ENCODE measurements around the gene VILL.
"Not testable (repeated sequence)": the region's sequence is repeated elsewhere in the genome, so short reads cannot be mapped to it uniquely, and the experiment has no call there.

Gene VILL

GRCh38 chr3:37964146-37964545, 26.4 kb upstream of the VILL start:
- DNase-seq, result no peak

- DNase-seq, result no peak
Measured at GRCh38 chr3:37964716-37965115, 25.9 kb upstream of the VILL start.

DNA sequence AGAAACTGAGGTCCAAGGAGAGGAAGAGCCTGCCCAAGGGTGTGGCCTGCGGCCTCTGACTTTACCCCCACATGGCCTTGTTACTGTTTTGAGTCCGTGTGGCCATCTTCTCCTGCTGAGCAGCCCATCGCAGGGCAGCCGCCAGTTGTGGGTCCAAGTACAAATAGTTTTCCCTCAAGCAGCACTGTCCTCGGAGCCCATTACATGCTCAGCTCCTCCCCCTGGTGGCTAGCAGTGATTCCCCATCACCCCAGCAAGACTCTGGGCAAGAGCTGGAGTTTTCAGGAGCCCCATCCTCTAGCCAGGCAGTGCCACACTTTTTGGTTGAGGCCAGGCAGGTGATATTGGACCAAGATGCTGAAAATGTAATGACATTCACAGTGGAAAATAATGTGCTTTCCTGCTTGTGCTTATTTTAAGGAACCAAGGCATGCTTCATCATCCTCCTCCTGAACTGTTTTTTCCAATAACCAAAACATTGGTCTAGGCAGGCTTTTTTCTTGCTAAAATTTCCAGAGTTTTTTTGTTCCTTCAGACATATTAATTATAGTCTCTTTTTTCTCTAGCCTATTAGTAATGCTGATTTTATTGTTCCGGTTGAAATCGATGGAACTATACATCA, 23.2 kb upstream of the VILL start:
- DNase-seq, result peak; percentile 48

GRCh38 chr3:37968199-37968598, 22.4 kb upstream of the VILL start:
- no peak for DNase-seq

GRCh38 chr3:37968813-37969595, 21.6 kb upstream of the VILL start:
- DNase-seq, result no peak

DNA sequence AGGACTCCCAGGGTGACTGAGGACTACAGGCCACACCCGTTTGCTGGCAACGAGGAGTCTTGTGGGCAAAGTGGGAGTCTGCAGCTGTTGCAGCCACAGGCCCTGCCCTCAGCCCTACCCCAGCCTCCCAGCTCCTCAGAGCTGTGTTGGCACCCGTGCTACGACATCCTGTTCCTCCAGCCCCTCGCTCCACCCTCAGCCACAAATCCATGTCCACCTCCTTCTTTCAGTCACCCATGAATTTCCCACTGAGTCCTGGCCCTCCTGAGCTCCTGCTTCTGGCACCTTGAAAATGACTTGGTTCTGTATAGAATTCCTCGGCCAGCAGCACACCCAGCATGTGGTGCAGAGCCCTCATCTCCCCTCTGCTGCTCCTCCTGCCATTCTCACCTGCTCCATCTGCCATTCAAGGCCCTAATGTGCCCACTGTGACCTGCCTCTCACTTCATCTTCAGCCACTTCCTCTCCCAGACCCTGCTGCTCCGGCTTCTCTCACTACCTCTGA, 20.9 kb upstream of the VILL start:
- DNase-seq, result no peak

DNA sequence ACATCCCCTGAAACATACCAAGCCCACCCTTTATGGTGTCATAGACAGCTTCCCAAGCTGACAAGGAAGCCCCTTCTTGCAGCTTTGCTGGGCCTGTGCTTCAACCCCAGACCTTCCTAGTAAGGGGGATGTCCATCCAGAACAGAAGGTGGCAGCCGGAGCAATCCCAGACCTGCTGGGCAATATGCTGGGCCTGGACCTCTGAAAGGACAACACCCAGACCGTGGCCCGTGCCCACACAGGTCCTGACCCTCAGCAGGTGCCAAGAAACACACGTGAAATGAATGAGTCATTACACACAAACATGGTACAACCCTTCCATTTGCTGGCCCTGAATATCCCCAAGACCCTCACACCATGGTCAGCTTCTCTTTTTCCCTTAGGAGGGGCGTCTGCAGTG, 19.8 kb upstream of the VILL start:
- no peak for DNase-seq

- DNase-seq, result no peak
Measured at GRCh38 chr3:37971467-37971866, 19.1 kb upstream of the VILL start.

DNA sequence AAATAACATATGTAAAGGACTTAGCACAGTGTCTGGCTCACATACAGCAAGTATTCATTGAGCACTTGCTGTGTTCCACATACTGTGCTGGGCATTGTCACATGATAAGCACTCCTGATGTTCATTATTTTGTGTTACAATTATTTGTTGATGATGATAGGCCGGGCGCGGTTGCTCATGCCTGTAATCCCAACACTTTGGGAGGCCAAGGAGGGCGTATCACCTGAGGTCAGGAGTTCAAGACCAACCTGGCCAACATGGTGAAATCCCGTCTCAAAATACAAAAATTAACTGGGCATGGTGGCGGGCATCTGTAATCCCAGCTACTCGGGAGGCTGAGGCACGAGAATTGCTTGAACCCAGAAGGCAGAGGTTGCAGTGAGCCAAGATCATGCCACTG, 18.5 kb upstream of the VILL start:
- not testable (repeated sequence) for DNase-seq

DNA sequence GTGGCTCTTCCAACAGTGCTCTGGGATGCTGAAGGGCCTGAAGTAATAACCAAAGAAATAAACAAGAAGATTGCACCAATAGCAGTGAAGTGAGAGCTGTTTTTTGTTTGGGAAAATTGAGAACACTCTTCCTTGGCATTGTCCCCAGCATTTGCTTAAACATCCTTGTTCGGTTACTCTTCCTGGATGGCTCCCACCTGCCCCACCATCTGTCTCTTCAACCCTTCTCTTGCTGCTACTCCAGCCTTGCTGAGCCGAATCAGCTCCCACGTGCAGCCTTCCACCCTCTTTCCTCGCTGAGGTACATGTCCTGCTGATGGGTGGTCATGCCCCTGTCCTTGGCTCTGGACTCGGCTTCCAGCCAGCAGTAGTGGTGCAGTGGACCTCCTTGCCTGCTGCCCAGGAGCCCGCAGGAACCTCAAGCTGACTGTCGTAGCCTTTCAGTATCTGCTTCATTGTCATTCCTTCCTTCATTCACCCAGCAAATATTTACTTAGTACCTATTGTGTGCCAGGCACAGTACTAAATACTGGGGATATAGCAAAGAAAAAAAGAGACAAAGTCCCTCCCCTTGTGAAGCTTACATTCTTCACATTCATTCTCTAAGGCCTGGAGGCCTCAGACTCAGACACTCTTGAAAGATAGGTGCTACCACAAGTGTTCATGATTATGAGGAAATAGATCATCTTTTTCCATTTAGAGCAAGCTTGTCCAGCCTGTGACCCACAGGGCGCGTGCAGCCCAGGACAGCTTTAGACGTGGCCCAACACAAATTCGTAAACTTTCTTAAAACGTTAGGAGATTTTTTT, 17.1 kb upstream of the VILL start:
- no peak for DNase-seq

DNA sequence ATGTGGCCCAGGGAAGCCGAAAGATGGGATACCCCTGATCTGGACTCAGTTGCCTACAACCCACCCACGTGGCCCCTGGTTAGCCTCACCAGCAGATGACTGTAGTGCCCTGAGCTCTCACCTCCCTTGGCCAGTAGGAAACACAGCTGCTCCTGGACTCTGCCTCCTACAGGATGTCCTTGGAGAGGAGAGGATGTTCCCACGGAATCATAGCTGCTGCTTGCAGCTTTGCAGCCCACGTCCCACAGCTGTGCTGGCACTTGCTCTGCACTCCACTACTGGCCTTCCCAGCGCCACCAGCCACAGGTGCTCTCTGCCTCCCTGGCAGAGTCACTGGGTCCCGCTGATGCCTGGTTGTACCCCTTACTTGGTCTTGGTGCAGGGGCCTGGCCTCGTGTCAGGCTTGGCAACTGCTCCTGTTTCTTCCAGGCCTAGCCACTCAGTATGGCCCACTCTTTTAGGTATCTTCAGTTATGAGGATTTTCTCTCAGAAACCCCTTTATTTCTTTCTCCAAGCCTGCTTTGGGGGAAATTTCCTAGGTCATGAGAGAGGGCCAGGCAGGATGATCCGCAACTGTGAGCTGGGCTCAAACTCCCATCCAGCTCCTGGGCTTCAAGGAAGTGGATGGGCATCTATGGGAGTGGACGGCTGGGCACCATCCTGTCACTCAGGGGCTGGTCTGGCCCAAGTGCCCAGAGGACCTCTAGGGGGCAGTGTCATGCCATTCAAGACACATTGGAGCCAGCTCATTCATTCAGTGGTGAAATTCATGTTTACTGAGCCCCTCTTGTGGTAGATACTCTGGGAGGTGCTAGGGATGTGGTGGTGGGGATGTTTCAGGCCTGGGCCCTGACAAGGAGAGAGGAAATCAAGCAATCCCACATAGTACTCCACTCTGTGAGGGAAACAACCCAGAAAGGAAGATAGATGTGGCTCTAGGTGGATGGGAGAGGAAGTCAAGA, 16.2 kb upstream of the VILL start:
- DNase-seq, result peak; percentile 57

- no peak for DNase-seq
Measured at GRCh38 chr3:37979541-37980461, 10.8 kb upstream of the VILL start.

- DNase-seq, result no peak
Measured at GRCh38 chr3:37980462-37981347, 9.9 kb upstream of the VILL start.

GRCh38 chr3:37981348-37981664, 9.3 kb upstream of the VILL start:
- no peak for DNase-seq

- DNase-seq, result no peak
Measured at GRCh38 chr3:37982331-37982730, 8.3 kb upstream of the VILL start.

- no peak for DNase-seq
Measured at GRCh38 chr3:37984051-37984450, 6.5 kb upstream of the VILL start.

GRCh38 chr3:37984596-37984995, 6.0 kb upstream of the VILL start:
- no peak for DNase-seq

DNA sequence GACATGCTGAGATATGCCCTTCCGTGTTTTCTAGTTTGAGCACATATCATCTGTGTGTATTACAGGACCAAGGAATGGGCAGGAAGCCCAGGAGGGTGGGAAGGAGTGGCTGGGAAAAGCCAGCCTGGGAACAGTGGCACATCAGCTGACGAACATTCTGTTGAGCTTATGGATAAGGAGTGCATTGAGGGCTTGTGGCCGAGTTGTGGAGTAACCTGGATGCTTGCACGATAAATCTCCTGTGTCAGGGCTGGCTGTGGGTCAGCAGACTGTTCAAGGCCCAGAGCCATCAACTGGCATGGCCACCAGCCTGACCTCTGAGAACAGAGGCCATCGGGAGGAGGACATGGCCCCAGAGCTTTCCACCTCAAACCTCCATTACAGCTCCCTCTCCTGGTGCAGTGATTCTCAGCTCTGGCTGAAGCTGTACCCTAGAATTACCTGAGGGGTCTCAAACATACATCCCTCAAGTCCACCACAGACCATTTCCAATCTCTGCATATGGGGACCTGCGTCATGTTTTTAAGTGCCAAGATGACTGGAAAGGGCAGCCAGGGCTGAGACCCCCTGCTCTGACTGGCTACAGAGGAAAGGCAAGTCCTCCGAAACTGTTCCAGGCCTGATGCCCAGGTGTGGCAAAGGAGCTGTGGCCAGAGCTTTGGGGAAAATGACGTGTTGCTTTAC, 4.8 kb upstream of the VILL start:
- no peak for DNase-seq

DNA sequence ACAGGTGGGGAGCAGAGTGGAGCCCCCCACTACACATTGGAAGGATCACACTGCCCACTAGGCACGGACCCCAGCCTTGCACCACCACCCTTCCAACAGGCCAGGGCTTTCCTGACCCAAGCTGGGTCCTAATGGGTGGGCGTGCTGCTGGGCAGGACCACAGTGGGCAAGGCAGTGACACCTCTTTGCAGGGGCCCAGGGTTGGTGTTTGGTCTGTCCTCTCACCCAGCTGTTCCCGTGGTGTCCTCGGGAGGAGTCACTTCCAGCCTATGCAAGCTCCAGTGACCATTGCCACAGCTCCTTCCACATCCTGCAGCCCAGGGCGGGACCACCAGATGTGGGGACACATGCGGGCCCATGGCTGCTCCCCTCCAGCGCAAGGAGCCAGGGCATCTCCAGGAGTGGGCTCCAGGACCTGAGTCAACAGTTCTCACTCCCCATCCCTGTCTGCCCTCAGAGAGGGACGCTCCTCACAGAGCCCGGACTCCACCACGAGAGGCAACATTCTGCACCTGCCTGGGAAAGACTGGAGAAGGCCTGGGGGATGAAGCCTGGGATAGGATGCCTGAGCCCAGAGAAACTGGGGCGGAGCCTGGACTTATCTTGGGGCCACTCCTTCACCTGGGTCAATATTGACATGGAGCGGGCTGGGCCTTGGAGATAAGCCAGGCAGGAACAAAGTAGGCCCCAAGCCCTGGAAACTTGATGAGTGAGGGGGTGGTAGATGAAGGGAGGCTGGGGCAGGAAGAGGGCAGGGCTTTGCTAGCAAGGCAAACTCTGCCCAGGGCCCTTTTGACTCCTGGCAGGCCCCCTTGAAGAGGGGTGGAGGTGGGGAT, 3.9 kb upstream of the VILL start:
- DNase-seq, result no peak
